ENCODE results near the gene BBC3.
A peak's percentile ranks its signal among the peaks of the same experiment; 100 is the strongest.
"Not testable (repeated sequence)": the region's sequence is repeated elsewhere in the genome, so short reads cannot be mapped to it uniquely, and the experiment has no call there.

Gene BBC3

GRCh38 chr19:47230921-47231214 lies at the start of gene BBC3:
TSS of gene BBC3 (minus strand) at chr19:47231199. CDS start at chr19:47228431, 2,768 bp downstream.
- no peak for DNase-seq

- peak; percentile 50 for DNase-seq
These were observed 49.3 kb upstream of the BBC3 start for GRCh38 chr19:47280183-47280797.

GRCh38 chr19:47276513-47276912 lies 45.5 kb upstream of the BBC3 start:
- DNase-seq = not testable (repeated sequence)

- no peak for DNase-seq
These were observed 44.9 kb upstream of the BBC3 start for GRCh38 chr19:47275791-47276461.

- DNase-seq = no peak
These were observed 44.1 kb upstream of the BBC3 start for GRCh38 chr19:47274891-47275761.

- DNase-seq = peak; percentile 98
These were observed 43.3 kb upstream of the BBC3 start, which contains the start of gene INAFM1 for GRCh38 chr19:47274071-47274890. TSS of gene INAFM1 (plus strand) at chr19:47274885. CDS start at chr19:47274920, 35 bp downstream.

- DNase-seq = peak; percentile 89
These were observed 42.5 kb upstream of the BBC3 start for GRCh38 chr19:47273313-47274070.

GRCh38 chr19:47272448-47273312 lies 41.7 kb upstream of the BBC3 start:
- DNase-seq = no peak

- DNase-seq = no peak
These were observed 41.0 kb upstream of the BBC3 start for GRCh38 chr19:47271949-47272348.

- no peak for DNase-seq
These were observed 39.4 kb upstream of the BBC3 start for GRCh38 chr19:47270408-47270807.

GRCh38 chr19:47269596-47269995 lies 38.6 kb upstream of the BBC3 start:
- no peak for DNase-seq

GRCh38 chr19:47268028-47268427 lies 37.0 kb upstream of the BBC3 start:
- DNase-seq = no peak

GRCh38 chr19:47267350-47267759 lies 36.4 kb upstream of the BBC3 start:
- DNase-seq = no peak

GRCh38 chr19:47266401-47266941 lies 35.5 kb upstream of the BBC3 start:
- no peak for DNase-seq

GRCh38 chr19:47264629-47265028 lies 33.6 kb upstream of the BBC3 start:
- no peak for DNase-seq

- not testable (repeated sequence) for DNase-seq
These were observed 31.2 kb upstream of the BBC3 start for GRCh38 chr19:47261946-47262793.

- no peak for DNase-seq
These were observed 29.5 kb upstream of the BBC3 start for GRCh38 chr19:47260476-47260875.

GRCh38 chr19:47258895-47259555 lies 28.0 kb upstream of the BBC3 start:
- no peak for DNase-seq

GRCh38 chr19:47258434-47258833 lies 27.4 kb upstream of the BBC3 start:
- DNase-seq = no peak
